ENCODE data around the gene ATP5MC2. TPM values are rescaled to one million over a fixed set of nuclear protein-coding genes. Genes with fewer than 3 reads are reported as not detected.

Gene ATP5MC2
- polyA plus RNA-seq, 1 of the 3 experiments (the other 2 are of a cell fraction), result 319 TPM

GRCh38 chr12:53714004-53714403 is 38.1 kb upstream of the ATP5MC2 start:
- no peak for DNase-seq
- WGBS (ENCODE audit: low lambda C conversion rate), result 84% methylated on average over 4 of the region's 4 CpGs
- H3K27me3 ChIP-seq (ENCODE audit: insufficient read depth), result peaks cover 2% of the 10 kb centered on the region
- ChIA-PET POLR2A (no interaction called here), CTCF (interaction anchor here (0.7 to 5.3 kb wide), 8 partner anchors 12 to 500 kb away, joined by 3 to 37 read pairs (median 4); no protein-coding TSS in a partner anchor)
- no peaks in the 10 kb centered on the region for H4K20me1 ChIP-seq (ENCODE audit: insufficient read depth)
- no peaks in the 10 kb centered on the region for H3K9me2 ChIP-seq
- no peaks in the 10 kb centered on the region for H3K4me1 ChIP-seq (ENCODE audit: control insufficient read depth in 1 of 2, insufficient read depth in 2 of 2, low read depth in 1 of 2, low read length in 1 of 2)
- H3K4me3 ChIP-seq (ENCODE audit: low read depth in 2 of 2, low read length in 1 of 2), result no peak overlapping the region
- H3K9me3 ChIP-seq, result no peaks in the 10 kb centered on the region
- no peak overlapping the region for H2AFZ ChIP-seq (ENCODE audit: low read depth)
- no peak overlapping the region for H3K4me2 ChIP-seq
- H3K79me2 ChIP-seq (ENCODE audit: insufficient read depth), result no peaks in the 10 kb centered on the region
- H3K27ac ChIP-seq (ENCODE audit: low read depth in 2 of 2, low read length in 1 of 2), result no peak overlapping the region
- peaks cover 5 to 19% of the 10 kb centered on the region in 2 experiments for H3K36me3 ChIP-seq (replicated peaks in 1 of 2; ENCODE audit: control insufficient read depth in 1 of 2, insufficient read depth in 2 of 2, low read length in 1 of 2)
- TF ChIP-seq RFX5 (IDR thresholded peaks at IDR 0.05; ENCODE audit: low read length) (no peak), CHD2 (IDR thresholded peaks at IDR 0.05; ENCODE audit: low read length, partially characterized antibody) (no peak), FOSL2 (IDR thresholded peaks at IDR 0.05; ENCODE audit: borderline replicate concordance, low read depth) (no peak), TAF1 (IDR thresholded peaks at IDR 0.05; ENCODE audit: borderline replicate concordance, low read depth, low read length) (no peak), TEAD4 (IDR thresholded peaks at IDR 0.05; ENCODE audit: borderline replicate concordance, insufficient read depth) (no peak), FOXJ3 (CRISPR knock-in tag; IDR thresholded peaks at IDR 0.05) (no peak), YY1 (IDR thresholded peaks at IDR 0.05; ENCODE audit: low read depth) (no peak), POLR2AphosphoS5 (IDR thresholded peaks at IDR 0.05; ENCODE audit: low read depth, low read length) (no peak), RCOR1 (IDR thresholded peaks at IDR 0.05; ENCODE audit: low read length) (no peak)
- no peaks in the 10 kb centered on the region for H3F3A ChIP-seq (replicated peaks; ENCODE audit: insufficient read depth)
- H3K9ac ChIP-seq, result no peak overlapping the region

- TF ChIP-seq TCF12 (IDR thresholded peaks at IDR 0.05), result no peak
- no peak for TF ChIP-seq MEF2A (IDR thresholded peaks at IDR 0.05; ENCODE audit: borderline replicate concordance, low read depth)
- no peak for TF ChIP-seq NRF1 (IDR thresholded peaks at IDR 0.05; ENCODE audit: low read depth, low read length)
- no peak for TF ChIP-seq SIN3A (IDR thresholded peaks at IDR 0.05; ENCODE audit: borderline replicate concordance, low read depth, low read length)
- TF ChIP-seq NFIC (IDR thresholded peaks at IDR 0.05; ENCODE audit: borderline replicate concordance), result no peak
- no peaks in the 10 kb centered on the region for H3K79me2 ChIP-seq (ENCODE audit: insufficient read depth)
- H3K9me2 ChIP-seq, result no peaks in the 10 kb centered on the region
- H3K4me1 ChIP-seq (ENCODE audit: control insufficient read depth in 1 of 2, insufficient read depth in 2 of 2, low read depth in 1 of 2, low read length in 1 of 2), result no peaks in the 10 kb centered on the region
- no peak for DNase-seq
- H3K36me3 ChIP-seq (replicated peaks in 1 of 2; ENCODE audit: control insufficient read depth in 1 of 2, insufficient read depth in 2 of 2, low read length in 1 of 2), result peaks cover 3 to 19% of the 10 kb centered on the region in 2 experiments
- POLR2A ChIA-PET, result no interaction called here
- H2AFZ ChIP-seq (ENCODE audit: low read depth), result no peak overlapping the region
- H3K9ac ChIP-seq, result no peak overlapping the region
- no peak overlapping the region for H3K27ac ChIP-seq (ENCODE audit: low read depth in 2 of 2, low read length in 1 of 2)
- H4K20me1 ChIP-seq (ENCODE audit: insufficient read depth), result no peaks in the 10 kb centered on the region
- H3K4me2 ChIP-seq, result no peak overlapping the region
- CTCF ChIA-PET, result interaction anchor here (0.7 to 5.3 kb wide), 6 partner anchors 11 to 501 kb away, joined by 3 to 37 read pairs (median 14); no protein-coding TSS in a partner anchor
- 91% methylated on average over 4 of the region's 9 CpGs for WGBS (ENCODE audit: low lambda C conversion rate)
- peaks cover 5% of the 10 kb centered on the region for H3K27me3 ChIP-seq (ENCODE audit: insufficient read depth)
- H3K4me3 ChIP-seq (ENCODE audit: low read depth in 2 of 2, low read length in 1 of 2), result no peak overlapping the region
- no peaks in the 10 kb centered on the region for H3K9me3 ChIP-seq
- no peaks in the 10 kb centered on the region for H3F3A ChIP-seq (replicated peaks; ENCODE audit: insufficient read depth)
Measured at GRCh38 chr12:53713516-53713915, 37.6 kb upstream of the ATP5MC2 start.

GRCh38 chr12:53712059-53712643 is 36.3 kb upstream of the ATP5MC2 start:
- TF ChIP-seq USF2 (IDR thresholded peaks at IDR 0.05; ENCODE audit: borderline replicate concordance, low read depth, low read length) (no peak), RCOR1 (IDR thresholded peaks at IDR 0.05; ENCODE audit: low read length) (no peak), TAF1 (IDR thresholded peaks at IDR 0.05; ENCODE audit: borderline replicate concordance, low read depth, low read length) (no peak), FOSL2 (IDR thresholded peaks at IDR 0.05; ENCODE audit: borderline replicate concordance, low read depth) (no peak), NRF1 (IDR thresholded peaks at IDR 0.05; ENCODE audit: low read depth, low read length) (no peak), USF1 (IDR thresholded peaks at IDR 0.05; ENCODE audit: borderline replicate concordance, low read depth) (no peak), MEF2A (IDR thresholded peaks at IDR 0.05; ENCODE audit: borderline replicate concordance, low read depth) (no peak), SIN3A (IDR thresholded peaks at IDR 0.05; ENCODE audit: borderline replicate concordance, low read depth, low read length) (no peak), RXRA (IDR thresholded peaks at IDR 0.05; ENCODE audit: borderline replicate concordance, low read depth) (no peak), MXI1 (IDR thresholded peaks at IDR 0.05; ENCODE audit: low read depth, low read length) (no peak)
- no peaks in the 10 kb centered on the region for H3K9me3 ChIP-seq
- H3K4me1 ChIP-seq (ENCODE audit: control insufficient read depth in 1 of 2, insufficient read depth in 2 of 2, low read depth in 1 of 2, low read length in 1 of 2), result no peaks in the 10 kb centered on the region
- POLR2A ChIA-PET, result no interaction called here
- no peak overlapping the region for H3K27ac ChIP-seq (ENCODE audit: low read depth in 2 of 2, low read length in 1 of 2)
- DNase-seq, result no peak
- H3K9ac ChIP-seq, result no peak overlapping the region
- H3K27me3 ChIP-seq (ENCODE audit: insufficient read depth), result peaks cover 16% of the 10 kb centered on the region
- H3K9me2 ChIP-seq, result no peaks in the 10 kb centered on the region
- H2AFZ ChIP-seq (ENCODE audit: low read depth), result no peak overlapping the region
- H3K4me3 ChIP-seq (ENCODE audit: low read depth in 2 of 2, low read length in 1 of 2), result no peak overlapping the region
- no peaks in the 10 kb centered on the region for H3F3A ChIP-seq (replicated peaks; ENCODE audit: insufficient read depth)
- CTCF ChIA-PET, result no interaction called here
- no peaks in the 10 kb centered on the region for H3K79me2 ChIP-seq (ENCODE audit: insufficient read depth)
- no peaks in the 10 kb centered on the region for H4K20me1 ChIP-seq (ENCODE audit: insufficient read depth)
- 78% methylated on average over 6 of the region's 8 CpGs for WGBS (ENCODE audit: low lambda C conversion rate)
- H3K4me2 ChIP-seq, result no peak overlapping the region
- H3K36me3 ChIP-seq (replicated peaks in 1 of 2; ENCODE audit: control insufficient read depth in 1 of 2, insufficient read depth in 2 of 2, low read length in 1 of 2), result peaks cover 0 to 19% of the 10 kb centered on the region in 2 experiments

Data from SK-N-SH (cell line).